OCI-LY3 (cell line): ENCODE results near the gene WNT11.

Source experiments
- H2AFZ ChIP-seq: fragments of 200-600, 300-600 bp; shearing (Covaris generic); 2 replicates; pipeline ENCODE4 v1.6.0; 2014; ENCODE audit warnings: antibody characterized with exemption, low read depth, low read length
- H3K27ac ChIP-seq: fragments of 200-600, 300-600 bp; sonication (generic); 2 replicates; pipeline ENCODE4 v1.5.1; 2014; ENCODE audit warnings: mild to moderate bottlenecking, low read length, moderate library complexity, mixed read lengths
- H3K27me3 ChIP-seq: fragments of 200-600, 300-600 bp; sonication (generic); 2 replicates; pipeline ENCODE4 v1.6.1; 2014; ENCODE audit warnings: low read depth, low read length, mixed read lengths
- H3K36me3 ChIP-seq: fragments of 200-600, 300-600 bp; sonication (generic); replicated peaks from 2 replicates; pipeline ENCODE3; 2014; ENCODE audit warnings: low read depth, low read length, mixed read lengths
- H3K4me1 ChIP-seq: fragments of 300-600, 200-600 bp; sonication (generic); 2 replicates; pipeline ENCODE4 v1.6.1; 2014; ENCODE audit warnings: low read length, mixed read lengths
- H3K4me2 ChIP-seq: fragments of 200-600, 300-600 bp; sonication (generic); 2 replicates; pipeline ENCODE4 v1.6.1; 2014; ENCODE audit warnings: low read length, mixed read lengths
- H3K4me3 ChIP-seq: fragments of 300-600, 200-600 bp; sonication (generic); 2 replicates; pipeline ENCODE4 v1.5.1; 2014; ENCODE audit warnings: antibody characterized with exemption, mild to moderate bottlenecking, low read length, moderate library complexity
- H3K79me2 ChIP-seq: fragments of 300-600, 200-600 bp; shearing (Covaris generic); 2 replicates; pipeline ENCODE4 v1.6.1; 2014; ENCODE audit warnings: mild to moderate bottlenecking, low read length, mixed read lengths
- H3K9ac ChIP-seq: fragments of 300-600, 200-600 bp; shearing (Covaris generic); 2 replicates; pipeline ENCODE4 v1.6.0; 2014; ENCODE audit warnings: mild to moderate bottlenecking, low read length, moderate library complexity
- H3K9me3 ChIP-seq: fragments of 200-600, 300-600 bp; shearing (Covaris generic); 2 replicates; pipeline ENCODE4 v1.6.1; 2014; ENCODE audit warnings: low read length, mixed read lengths; ENCODE audit not compliant: insufficient read depth
- H4K20me1 ChIP-seq: fragments of 200-600, 300-600 bp; sonication (generic); 2 replicates; pipeline ENCODE4 v1.6.1; 2016; ENCODE audit warnings: low read length, mixed read lengths; ENCODE audit not compliant: insufficient read depth
- EZH2phosphoT487 ChIP-seq: fragments of 200-600 bp; shearing (Covaris generic); IDR thresholded peaks from 2 replicates; pipeline ENCODE4 v1.6.1; 2018; ENCODE audit warnings: antibody characterized with exemption, mixed run types, low read depth
- TF ChIP-seq, protein P1 (sequence below): fragments of 200-600, 300-600 bp; sonication (generic); IDR thresholded peaks from 2 replicates; pipeline ENCODE4 v1.5.1; 2014; ENCODE audit warnings: antibody characterized with exemption, low read length, low read depth

WNT11 gene

DNA sequence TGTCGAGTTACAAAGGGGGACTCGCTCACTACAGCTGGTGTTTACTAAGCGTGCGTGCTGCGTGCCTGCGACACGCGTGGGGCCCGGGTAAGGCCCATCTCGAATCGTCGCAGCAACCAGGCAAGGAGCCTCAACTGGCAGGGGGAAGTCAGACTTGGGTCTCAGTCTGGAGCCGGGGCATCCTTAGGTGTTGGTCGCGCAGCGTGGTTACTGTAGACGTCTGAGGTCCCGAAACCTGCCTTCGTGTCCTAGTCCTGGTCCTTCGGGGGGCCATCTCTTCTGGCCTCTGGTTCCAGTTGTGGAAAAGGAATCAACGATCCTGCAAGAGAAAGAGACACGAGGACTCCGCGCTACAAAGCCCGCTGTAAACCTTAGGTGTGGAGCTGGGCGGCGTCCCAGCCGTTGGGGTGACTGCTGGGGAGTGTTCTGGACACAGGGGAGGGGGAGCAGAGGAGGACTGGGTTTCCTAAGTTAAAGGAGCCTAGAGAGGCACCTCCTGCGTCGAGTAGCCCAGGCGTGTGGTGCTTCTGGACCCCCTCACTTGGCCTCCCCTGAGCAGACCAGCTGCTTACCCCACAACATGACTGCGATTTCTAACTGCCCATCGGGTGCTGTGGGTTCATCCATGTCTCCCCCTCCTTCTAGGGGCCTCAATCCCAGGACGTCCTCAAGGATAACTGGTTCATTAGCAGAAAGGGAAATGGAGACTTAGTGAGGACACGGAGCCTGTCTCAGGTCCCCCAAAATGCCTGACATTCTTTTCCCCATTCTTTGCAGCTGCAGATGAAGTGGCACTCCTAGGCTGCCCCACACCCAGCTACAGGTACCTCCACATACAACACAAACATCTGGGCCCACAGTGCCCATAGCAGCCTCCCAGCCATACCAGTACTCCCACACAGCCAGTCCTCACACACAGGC, 4.9 kb upstream of the WNT11 start:
- Histone ChIP-seq H3K4me2 (no peak overlapping the region), H3K4me3 (no peak overlapping the region), H3K27ac (no peak overlapping the region)

DNA sequence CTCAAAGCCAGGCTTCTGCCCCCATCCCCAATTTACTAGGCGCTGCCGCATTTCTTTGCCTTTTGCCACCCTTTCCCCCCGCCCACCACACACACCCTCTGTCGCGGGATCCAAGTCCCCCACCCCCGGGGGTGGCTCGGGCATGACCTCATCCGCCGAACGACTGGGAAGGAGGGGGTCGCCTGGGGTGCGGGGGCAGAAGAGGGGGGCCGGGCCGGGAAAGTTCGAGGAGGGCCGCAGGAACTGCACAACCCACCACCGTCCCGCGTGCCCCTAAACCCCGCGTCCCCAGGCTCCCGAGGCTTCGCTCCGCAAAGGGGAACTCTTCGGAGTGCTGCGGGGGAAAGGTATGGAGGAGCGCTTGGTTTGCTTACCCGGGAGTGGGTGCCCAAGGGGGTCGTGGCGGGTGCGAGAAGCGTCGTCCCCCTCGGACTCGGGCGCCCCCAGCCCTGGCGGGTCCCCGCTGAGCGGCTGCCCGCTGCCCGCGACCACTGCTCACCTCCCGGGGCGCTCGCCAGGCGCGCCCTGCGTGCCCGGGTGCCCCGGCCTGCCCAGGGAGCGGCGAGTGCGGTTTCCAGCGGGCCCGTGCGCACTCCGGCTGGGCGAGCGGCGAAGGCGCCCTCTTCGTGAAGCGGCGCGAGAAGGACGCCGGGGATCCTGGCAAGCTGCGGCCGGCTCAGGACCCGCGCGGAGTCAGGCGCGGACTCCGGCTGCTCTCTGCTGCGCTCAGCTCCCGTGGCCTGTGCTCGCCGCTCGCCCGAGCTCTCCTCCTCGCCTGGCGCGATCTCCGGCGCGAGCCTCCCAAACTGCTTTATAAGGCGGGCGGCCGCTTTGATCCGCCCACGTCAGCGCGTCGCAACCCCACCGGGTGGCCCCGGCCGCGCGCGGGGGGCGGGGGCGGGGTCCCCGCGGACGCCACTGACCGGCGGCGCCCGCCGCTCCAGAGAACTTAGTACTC, 4.0 kb upstream of the WNT11 start:
- Histone ChIP-seq H3K27ac (no peak overlapping the region), H3K4me1 (peaks cover 11% of the 10 kb centered on the region), H3K4me3 (no peak overlapping the region)

More for the DNA sequence above, 4.9 kb upstream of the WNT11 start:
- H3K36me3 ChIP-seq: no peaks in the 10 kb centered on the region
- H4K20me1 ChIP-seq: no peaks in the 10 kb centered on the region
- H3K4me1 ChIP-seq: peaks cover 11% of the 10 kb centered on the region
- no peak overlapping the region for H3K9ac ChIP-seq
- no peak for TF ChIP-seq EZH2phosphoT487
- TF ChIP-seq, protein P1, sequence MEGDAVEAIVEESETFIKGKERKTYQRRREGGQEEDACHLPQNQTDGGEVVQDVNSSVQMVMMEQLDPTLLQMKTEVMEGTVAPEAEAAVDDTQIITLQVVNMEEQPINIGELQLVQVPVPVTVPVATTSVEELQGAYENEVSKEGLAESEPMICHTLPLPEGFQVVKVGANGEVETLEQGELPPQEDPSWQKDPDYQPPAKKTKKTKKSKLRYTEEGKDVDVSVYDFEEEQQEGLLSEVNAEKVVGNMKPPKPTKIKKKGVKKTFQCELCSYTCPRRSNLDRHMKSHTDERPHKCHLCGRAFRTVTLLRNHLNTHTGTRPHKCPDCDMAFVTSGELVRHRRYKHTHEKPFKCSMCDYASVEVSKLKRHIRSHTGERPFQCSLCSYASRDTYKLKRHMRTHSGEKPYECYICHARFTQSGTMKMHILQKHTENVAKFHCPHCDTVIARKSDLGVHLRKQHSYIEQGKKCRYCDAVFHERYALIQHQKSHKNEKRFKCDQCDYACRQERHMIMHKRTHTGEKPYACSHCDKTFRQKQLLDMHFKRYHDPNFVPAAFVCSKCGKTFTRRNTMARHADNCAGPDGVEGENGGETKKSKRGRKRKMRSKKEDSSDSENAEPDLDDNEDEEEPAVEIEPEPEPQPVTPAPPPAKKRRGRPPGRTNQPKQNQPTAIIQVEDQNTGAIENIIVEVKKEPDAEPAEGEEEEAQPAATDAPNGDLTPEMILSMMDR: no peak
- H3K27me3 ChIP-seq: peaks cover 21% of the 10 kb centered on the region; the same call in 1 of the 2 replicates
- H3K9me3 ChIP-seq: no peaks in the 10 kb centered on the region
- H3K79me2 ChIP-seq: no peaks in the 10 kb centered on the region
- no peak overlapping the region for H2AFZ ChIP-seq

DNA sequence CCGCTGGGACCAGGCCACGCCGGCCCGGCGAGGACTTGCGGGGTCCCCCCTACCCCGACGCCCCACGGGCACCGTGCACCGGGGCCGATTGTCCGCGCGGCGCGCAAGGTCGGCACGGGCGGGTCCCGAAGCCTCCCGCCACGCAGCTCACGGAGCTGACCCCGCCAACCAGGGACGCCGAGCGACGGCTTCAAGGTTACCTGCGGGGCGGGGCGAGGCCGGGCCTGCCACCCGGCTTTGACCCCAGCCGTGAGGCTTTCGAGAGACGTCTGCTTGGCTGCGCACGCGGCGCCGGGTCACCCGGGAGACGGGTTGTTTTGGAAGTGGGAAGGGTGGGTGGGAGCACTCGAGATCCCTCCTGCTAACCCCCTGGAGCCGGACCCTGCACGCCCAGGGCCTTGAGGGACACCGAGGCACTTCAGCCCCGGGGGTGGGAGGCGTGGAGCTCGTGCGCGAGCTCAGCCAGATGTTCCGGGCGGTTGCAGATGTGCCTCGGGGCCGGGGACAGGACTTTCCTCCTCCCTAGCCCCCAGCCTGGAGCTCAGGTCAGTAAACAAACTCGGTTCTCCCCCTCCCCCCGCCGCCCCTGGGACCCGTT, 3.2 kb upstream of the WNT11 start:
- Histone ChIP-seq H3K36me3 (no peaks in the 10 kb centered on the region), H4K20me1 (no peaks in the 10 kb centered on the region), H3K27me3 (peaks cover 27% of the 10 kb centered on the region; the same call in 1 of the 2 replicates), H3K79me2 (no peaks in the 10 kb centered on the region), H3K4me3 (no peak overlapping the region), H3K4me2 (no peak overlapping the region), H3K9me3 (no peaks in the 10 kb centered on the region), H2AFZ (no peak overlapping the region), H3K9ac (no peak overlapping the region), H3K27ac (no peak overlapping the region), H3K4me1 (peaks cover 11% of the 10 kb centered on the region)
- TF ChIP-seq, protein P1: no peak
- TF ChIP-seq EZH2phosphoT487: no peak

More for the DNA sequence above, 4.0 kb upstream of the WNT11 start:
- H3K9ac ChIP-seq: no peak overlapping the region
- no peaks in the 10 kb centered on the region for H3K36me3 ChIP-seq
- H3K4me2 ChIP-seq: no peak overlapping the region
- no peaks in the 10 kb centered on the region for H4K20me1 ChIP-seq
- TF ChIP-seq EZH2phosphoT487: no peak
- TF ChIP-seq, protein P1: no peak
- H3K27me3 ChIP-seq: peaks cover 27% of the 10 kb centered on the region; the same call in 1 of the 2 replicates
- H3K9me3 ChIP-seq: no peaks in the 10 kb centered on the region
- H3K79me2 ChIP-seq: no peaks in the 10 kb centered on the region
- no peak overlapping the region for H2AFZ ChIP-seq
